ENCODE results near the gene LMF1.

DNA sequence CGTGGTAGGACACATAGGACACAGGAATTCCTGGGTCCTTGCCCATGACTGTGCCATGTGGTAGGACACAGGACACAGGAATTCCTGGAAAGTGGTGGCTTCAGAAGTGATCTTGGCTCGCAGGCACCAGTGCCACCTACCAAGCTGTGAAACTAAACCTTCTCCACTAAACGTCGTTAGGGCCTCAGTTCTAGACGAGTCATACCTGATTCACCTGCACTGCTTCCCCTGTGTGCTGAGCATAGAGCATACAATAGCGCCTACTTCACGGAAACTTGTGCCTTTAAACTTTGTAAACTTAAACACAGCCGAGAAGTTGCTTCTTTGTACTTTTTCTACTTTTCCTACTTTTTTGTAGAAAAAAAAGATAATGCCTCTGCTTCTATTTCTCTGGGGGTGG lies 15.6 kb upstream of the LMF1 start:
- TF ChIP-seq, protein P1, sequence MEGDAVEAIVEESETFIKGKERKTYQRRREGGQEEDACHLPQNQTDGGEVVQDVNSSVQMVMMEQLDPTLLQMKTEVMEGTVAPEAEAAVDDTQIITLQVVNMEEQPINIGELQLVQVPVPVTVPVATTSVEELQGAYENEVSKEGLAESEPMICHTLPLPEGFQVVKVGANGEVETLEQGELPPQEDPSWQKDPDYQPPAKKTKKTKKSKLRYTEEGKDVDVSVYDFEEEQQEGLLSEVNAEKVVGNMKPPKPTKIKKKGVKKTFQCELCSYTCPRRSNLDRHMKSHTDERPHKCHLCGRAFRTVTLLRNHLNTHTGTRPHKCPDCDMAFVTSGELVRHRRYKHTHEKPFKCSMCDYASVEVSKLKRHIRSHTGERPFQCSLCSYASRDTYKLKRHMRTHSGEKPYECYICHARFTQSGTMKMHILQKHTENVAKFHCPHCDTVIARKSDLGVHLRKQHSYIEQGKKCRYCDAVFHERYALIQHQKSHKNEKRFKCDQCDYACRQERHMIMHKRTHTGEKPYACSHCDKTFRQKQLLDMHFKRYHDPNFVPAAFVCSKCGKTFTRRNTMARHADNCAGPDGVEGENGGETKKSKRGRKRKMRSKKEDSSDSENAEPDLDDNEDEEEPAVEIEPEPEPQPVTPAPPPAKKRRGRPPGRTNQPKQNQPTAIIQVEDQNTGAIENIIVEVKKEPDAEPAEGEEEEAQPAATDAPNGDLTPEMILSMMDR (IDR thresholded peaks at IDR 0.05): no peak
- no peak for TF ChIP-seq POLR2A (IDR thresholded peaks at IDR 0.05)
